C4-2B (cell line): ENCODE data around the gene STARD3NL.
A peak's percentile ranks its signal among the peaks of the same experiment; 100 is the strongest.

ENCODE experiments used
- H3K27ac ChIP-seq: fragments of 450-650 bp; 2 replicates; pipeline ENCODE4 v1.5.1; 2017
- CTCF ChIP-seq: fragments of 450-650 bp; conservative IDR thresholded peaks from 2 replicates; pipeline ENCODE4 v1.5.1; 2017; ENCODE audit warnings: mild to moderate bottlenecking
- ZFX ChIP-seq: fragments of 450-650 bp; IDR thresholded peaks from 2 replicates; pipeline ENCODE4 v1.6.1; 2017

The STARD3NL gene

GRCh38 chr7:38211486-38211885, 33.4 kb downstream of the STARD3NL start:
- H3K27ac ChIP-seq: no peak overlapping the region
- TF ChIP-seq CTCF: no peak
- TF ChIP-seq ZFX: no peak

GRCh38 chr7:38211940-38212339, 33.9 kb downstream of the STARD3NL start:
- TF ChIP-seq ZFX: no peak
- no peak for TF ChIP-seq CTCF
- H3K27ac ChIP-seq: no peak overlapping the region

GRCh38 chr7:38215115-38215514, 37.1 kb downstream of the STARD3NL start:
- TF ChIP-seq CTCF: no peak
- TF ChIP-seq ZFX: no peak
- no peak overlapping the region for H3K27ac ChIP-seq

GRCh38 chr7:38215735-38216670, 38.0 kb downstream of the STARD3NL start:
- TF ChIP-seq CTCF (peak; percentile 98), ZFX (no peak)
- no peak overlapping the region for H3K27ac ChIP-seq

DNA sequence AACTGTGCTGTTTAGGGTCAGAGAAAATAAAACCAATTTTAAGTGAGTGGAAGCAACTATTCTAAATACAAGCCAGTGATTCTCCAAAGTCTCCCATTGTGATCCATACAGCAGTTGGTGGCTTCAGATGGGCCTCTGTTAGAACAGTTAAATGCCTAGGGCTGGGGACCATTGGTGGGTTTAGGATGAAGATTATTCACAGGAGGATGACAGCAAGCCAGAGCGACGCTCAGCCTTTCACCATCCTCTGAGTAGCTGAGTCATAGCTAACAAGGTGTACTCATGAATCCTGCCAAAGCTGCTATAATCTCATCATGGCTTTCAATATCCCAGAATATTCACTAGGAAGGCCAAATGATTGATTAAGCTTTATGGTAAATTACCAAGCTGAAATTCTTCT, 39.6 kb downstream of the STARD3NL start:
- no peak overlapping the region for H3K27ac ChIP-seq
- TF ChIP-seq CTCF: no peak
- TF ChIP-seq ZFX: no peak

DNA sequence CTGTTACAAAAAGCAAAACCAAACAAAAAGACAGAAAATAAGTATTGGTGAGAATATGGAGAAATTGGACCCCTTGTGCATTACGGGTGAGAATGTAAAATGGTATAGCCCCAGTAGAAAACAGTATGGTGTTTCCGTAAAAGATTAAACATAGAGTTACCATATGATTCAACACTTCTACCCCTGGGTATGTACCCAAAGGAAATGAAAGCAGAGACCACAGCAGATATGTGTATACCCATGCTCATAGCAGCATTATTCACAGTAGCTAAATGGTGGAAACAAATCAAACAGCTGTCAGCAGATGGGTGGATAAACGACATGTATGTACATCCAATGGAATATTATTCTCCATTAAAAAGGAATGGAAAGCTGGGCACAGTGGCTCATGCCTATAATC, 42.4 kb downstream of the STARD3NL start:
- H3K27ac ChIP-seq: no peak overlapping the region
- TF ChIP-seq ZFX (no peak), CTCF (no peak)

DNA sequence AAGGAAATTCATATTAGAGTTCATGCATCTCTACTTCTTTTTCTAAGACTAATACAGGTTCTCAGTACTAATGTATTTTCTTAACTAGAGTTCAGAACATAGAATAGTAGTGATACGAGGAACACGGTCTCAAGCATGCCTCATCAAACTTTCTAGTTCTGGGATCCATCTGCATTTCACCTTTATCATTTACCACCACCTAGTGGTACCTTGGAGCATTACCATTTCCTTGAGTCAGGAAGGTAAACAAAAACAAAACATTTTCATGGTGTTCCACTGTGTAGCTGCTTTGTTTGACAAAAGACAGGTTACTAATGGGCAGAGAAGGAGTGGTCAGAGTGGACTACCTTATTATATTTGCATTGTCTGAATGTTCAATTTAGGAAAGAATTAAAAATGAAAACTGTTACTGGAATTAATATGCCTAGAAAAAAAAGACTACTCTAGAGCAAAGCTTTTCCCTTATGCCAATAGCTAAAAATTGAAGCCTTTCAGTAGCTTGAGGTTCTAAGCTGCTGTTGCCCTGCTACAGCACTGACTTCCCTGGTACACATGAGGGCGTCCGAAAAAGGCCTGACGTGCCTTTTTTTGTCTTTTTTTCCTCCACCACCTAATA, 44.5 kb downstream of the STARD3NL start:
- H3K27ac ChIP-seq: no peak overlapping the region
- TF ChIP-seq ZFX: no peak
- peak; percentile 95 for TF ChIP-seq CTCF
